Spleen (tissue), 7 donors: ENCODE results near the gene TTC22.

Experiments used
- CTCF ChIP-seq, 11 experiments: fragments of 200-600 bp in 7 of 11; fragments of 450-650 bp in 4 of 11; sonication (generic) in 4 of 11; IDR thresholded peaks in 8 of 11; conservative IDR thresholded peaks in 3 of 11; 1 replicate in 7 of 11; 2 replicates in 4 of 11; pipeline versions ENCODE4 v1.4.0 to v1.8.0; 2016 to 2021; ENCODE audit warnings: antibody characterized with exemption in 11 of 11, inconsistent platforms in 4 of 11, mild to moderate bottlenecking in 1 of 11
- POLR2A ChIP-seq, 3 donors: fragments of 450-650 bp; IDR thresholded peaks; one replicate each; pipeline ENCODE4 v1.5.1; 2017; ENCODE audit warnings: antibody characterized with exemption in 3 of 3, mild to moderate bottlenecking in 1 of 3
- POLR2AphosphoS5 ChIP-seq, 3 donors: sonication (generic); formaldehyde crosslinking; IDR thresholded peaks; one replicate each; pipeline ENCODE4 v1.5.1; 2017; ENCODE audit warnings: antibody characterized with exemption in 3 of 3
- donor health status: DM: no; HTN: no; CAD: no; lungs with moderate emphysema.
- donor health status: DM: no; HTN: no; CAD: no.
- donor health status: DM: no; HTN: no; CAD: no.

- TF ChIP-seq CTCF (IDR thresholded peaks at IDR 0.05 in 8 of 11, conservative IDR thresholded peaks at IDR 0.05 in 3 of 11) (no peak), POLR2A (IDR thresholded peaks at IDR 0.05) (no peak), POLR2AphosphoS5 (IDR thresholded peaks at IDR 0.05) (no peak)
Observed at GRCh38 chr1:54758678-54759348, 42.3 kb downstream of the TTC22 start.
